Prostate gland (tissue), 2 donors: Measurements from ENCODE around the gene KCNQ1. TPM values are rescaled to one million over a fixed set of nuclear protein-coding genes. Genes with fewer than 3 reads are reported as not detected.
A peak's percentile ranks its signal among the peaks of the same experiment; 100 is the strongest.

Experiments used
- DNase-seq: peaks from one replicate; pipeline ENCODE4 v3.0.0-alpha.2; 2019; ENCODE audit warnings: low spot score
- H3K27ac ChIP-seq, 2 donors: fragments of 200-600 bp; sonication (generic); 2 replicates each; pipeline ENCODE4 v1.5.1; 2017 to 2019
- H3K27me3 ChIP-seq: fragments of 200-600 bp; sonication (generic); replicated peaks from 2 replicates; pipeline ENCODE4 v1.5.1; 2019; ENCODE audit not compliant: insufficient read depth
- H3K36me3 ChIP-seq, 2 donors: fragments of 200-600 bp; sonication (generic); 1 replicate in 1 of 2; 2 replicates in 1 of 2; pipeline versions ENCODE4 v1.5.1 to v1.8.1; 2017 to 2019
- H3K4me1 ChIP-seq: fragments of 200-600 bp; sonication (generic); replicated peaks from 2 replicates; pipeline ENCODE4 v1.5.1; 2019
- H3K4me3 ChIP-seq, 2 donors: fragments of 200-600 bp; sonication (generic); 2 replicates each; pipeline ENCODE4 v1.5.1; 2017 to 2019
- H3K9me3 ChIP-seq: fragments of 200-600 bp; sonication (generic); 2 replicates; pipeline ENCODE4 v1.5.1; 2017
- POLR2A ChIP-seq: fragments of 450-650 bp; IDR thresholded peaks from one replicate; pipeline ENCODE4 v1.6.1; 2016; ENCODE audit warnings: antibody characterized with exemption, mild to moderate bottlenecking
- POLR2AphosphoS5 ChIP-seq: sonication (generic); formaldehyde crosslinking; IDR thresholded peaks from one replicate; pipeline ENCODE4 v1.6.1; 2017; ENCODE audit warnings: antibody characterized with exemption
- WGBS: methylation state at CpG from one replicate; pipeline ENCODE4 v1.1.5; 2018; 5-methylcytosine and 5-hydroxymethylcytosine counted together
- intact Hi-C: fragments of 100-400 bp; cut with DNase I; formaldehyde crosslinking; loops from one replicate; pipeline ENCODE4 v1.14.2; 2022
- total RNA-seq, 2 donors: library from RNA; depleted of rRNA; stranded (reverse); fragments of >200 nt; gene quantifications; one replicate each; pipeline ENCODE4 v1.1.0, GENCODE V29; 2016
- TF ChIP-seq, protein P1 (sequence below), 4 experiments: fragments of 200-600 bp in 2 of 4; fragments of 450-650 bp in 2 of 4; sonication (generic) in 2 of 4; IDR thresholded peaks; 1 replicate in 3 of 4; 2 replicates in 1 of 4; pipeline ENCODE4 v1.5.1; 2016 to 2019; ENCODE audit warnings: antibody characterized with exemption in 4 of 4, mild to moderate bottlenecking in 2 of 4, moderate library complexity in 2 of 4

The KCNQ1 gene
- total RNA-seq, 2 donors from 2014 or later = 10.0 to 33.8 TPM

DNA sequence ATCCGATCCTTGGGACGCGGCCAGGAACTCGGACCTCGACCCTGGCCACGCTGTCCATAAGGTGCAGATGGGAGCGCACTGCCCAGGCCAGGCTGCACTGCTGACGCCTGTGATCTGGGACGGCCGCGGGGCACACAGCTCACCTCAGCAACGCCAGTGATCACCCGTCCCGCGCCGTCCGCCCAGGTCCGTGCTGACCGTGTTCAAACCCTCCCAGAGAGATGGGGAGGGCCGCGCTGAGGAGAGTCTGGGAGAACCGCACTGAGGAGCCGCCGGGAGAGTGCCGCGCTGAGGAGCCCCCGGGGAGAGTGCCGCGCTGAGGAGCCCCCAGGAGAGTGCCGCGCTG, 254.3 kb downstream of the KCNQ1 start:
- DNase-seq = no peak
- intact Hi-C loops = no loop called here

DNA sequence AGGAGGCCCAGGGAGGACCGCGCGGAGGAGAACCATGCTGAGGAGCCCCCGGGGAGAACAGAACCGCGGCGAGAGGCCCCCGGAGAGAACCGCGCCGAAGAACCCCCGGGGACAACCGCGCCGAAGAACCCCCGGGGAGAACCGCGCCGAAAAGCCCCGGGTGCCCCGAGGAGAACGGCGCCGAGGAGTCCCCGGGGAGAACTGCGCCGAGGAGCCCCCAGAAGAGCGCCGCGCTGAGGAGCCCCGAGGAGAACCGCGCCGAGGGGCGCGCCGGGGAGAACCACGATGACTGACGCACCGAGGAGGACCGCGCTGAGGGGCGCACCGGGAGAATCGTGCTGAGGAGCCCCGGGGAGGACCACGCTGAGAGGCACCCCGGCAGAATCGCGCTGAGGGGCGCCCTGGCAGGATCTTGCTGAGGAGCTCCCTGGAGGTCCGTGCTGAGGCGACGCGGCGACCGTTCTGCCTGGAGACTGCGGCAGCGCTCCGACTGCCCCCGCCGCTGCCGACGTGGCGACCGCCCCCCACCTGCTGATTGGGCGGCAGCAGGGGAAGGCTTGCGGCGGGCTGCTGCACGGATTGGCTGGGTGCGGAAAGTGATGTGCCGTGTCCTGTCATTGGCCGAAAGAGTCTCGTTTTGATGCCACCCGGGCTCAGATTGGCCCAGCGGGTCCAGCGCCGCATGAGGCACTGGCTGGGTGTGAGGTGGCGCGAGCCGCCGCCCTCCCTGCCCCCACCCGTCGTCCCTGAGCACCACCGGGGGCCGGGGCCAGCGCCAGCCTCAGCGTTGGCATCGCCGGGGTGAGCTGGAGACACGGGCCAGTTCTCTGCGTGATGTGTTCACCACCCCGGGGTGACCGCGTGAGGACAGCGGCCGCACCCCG, 255.0 kb downstream of the KCNQ1 start, which contains the start of gene KCNQ1OT1:
Gene KCNQ1OT1, minus strand, starts transcription at position 464 of the 884 bp plus-strand sequence.
- no peaks in the 10 kb centered on the region for H3K4me1 ChIP-seq
- intact Hi-C loops = loop anchor here (2.0 to 5.0 kb wide), 2 partner anchors 128 to 185 kb away; partner anchors contain the start of gene CDKN1C
- DNase-seq = peak; percentile 89
- peak within 1 kb of the TSS; percentile 80 to 84 for H3K27ac ChIP-seq
- H3K9me3 ChIP-seq = no peaks in the 10 kb centered on the region
- no peaks in the 10 kb centered on the region for H3K27me3 ChIP-seq
- H3K36me3 ChIP-seq = no peaks in the 10 kb centered on the region
- TF ChIP-seq POLR2A (peak; percentile 93), POLR2AphosphoS5 (peak; percentile 92)
- TF ChIP-seq, protein P1, sequence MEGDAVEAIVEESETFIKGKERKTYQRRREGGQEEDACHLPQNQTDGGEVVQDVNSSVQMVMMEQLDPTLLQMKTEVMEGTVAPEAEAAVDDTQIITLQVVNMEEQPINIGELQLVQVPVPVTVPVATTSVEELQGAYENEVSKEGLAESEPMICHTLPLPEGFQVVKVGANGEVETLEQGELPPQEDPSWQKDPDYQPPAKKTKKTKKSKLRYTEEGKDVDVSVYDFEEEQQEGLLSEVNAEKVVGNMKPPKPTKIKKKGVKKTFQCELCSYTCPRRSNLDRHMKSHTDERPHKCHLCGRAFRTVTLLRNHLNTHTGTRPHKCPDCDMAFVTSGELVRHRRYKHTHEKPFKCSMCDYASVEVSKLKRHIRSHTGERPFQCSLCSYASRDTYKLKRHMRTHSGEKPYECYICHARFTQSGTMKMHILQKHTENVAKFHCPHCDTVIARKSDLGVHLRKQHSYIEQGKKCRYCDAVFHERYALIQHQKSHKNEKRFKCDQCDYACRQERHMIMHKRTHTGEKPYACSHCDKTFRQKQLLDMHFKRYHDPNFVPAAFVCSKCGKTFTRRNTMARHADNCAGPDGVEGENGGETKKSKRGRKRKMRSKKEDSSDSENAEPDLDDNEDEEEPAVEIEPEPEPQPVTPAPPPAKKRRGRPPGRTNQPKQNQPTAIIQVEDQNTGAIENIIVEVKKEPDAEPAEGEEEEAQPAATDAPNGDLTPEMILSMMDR (IDR thresholded peaks at IDR 0.05) = no peak
- 44% methylated on average over 98 of the region's 98 CpGs for WGBS
- peak within 1 kb of the TSS; percentile 60 to 61 for H3K4me3 ChIP-seq

More for the DNA sequence above, 254.3 kb downstream of the KCNQ1 start:
- Histone ChIP-seq H3K27ac (peak overlapping the region; percentile 71), H3K4me3 (peak overlapping the region; percentile 60 to 61), H3K27me3 (no peaks in the 10 kb centered on the region), H3K4me1 (no peaks in the 10 kb centered on the region), H3K36me3 (no peaks in the 10 kb centered on the region), H3K9me3 (no peaks in the 10 kb centered on the region)
- TF ChIP-seq POLR2AphosphoS5 (no peak), POLR2A (no peak)
- TF ChIP-seq, protein P1 (IDR thresholded peaks at IDR 0.05) = no peak
- WGBS = 59% methylated on average over 31 of the region's 31 CpGs

DNA sequence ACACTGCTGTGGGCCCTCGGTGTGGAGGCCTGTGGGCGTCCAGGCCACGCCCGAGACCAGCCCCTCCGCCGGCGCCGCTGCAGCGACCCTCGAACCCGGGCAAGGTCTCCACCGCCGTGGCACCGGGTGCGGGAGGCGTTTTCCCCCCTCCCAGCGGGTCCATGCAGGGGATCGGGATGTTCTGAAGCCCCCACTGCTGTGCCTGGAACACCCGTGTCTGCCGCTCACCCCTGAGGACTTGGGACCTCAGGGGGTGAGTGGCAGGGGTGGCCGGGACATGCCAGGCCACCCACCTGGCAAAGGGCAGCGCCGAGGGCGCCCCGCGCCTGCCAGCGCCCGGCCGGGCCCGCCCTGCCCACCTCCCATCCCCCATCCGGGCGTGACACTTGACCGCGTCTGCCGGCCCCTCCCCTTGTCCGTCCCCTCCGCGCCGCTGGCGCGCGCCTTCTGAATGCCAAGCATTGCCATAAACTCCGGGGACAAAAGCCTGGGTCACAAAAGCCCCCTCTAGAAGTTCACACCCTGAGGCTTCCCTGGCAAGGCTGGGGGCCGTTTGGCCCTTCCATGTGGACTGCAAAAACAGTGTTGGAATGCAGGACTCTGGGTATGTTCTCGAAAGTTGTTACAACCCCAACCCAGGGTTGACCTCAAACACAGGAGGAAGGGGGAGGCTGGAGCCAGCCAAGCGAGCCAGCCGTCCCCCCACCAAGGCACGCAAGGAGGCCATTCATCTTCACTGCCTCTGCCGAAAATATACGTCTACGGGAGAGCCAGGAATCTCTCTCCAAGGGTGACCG, 255.8 kb downstream of the KCNQ1 start:
- H3K4me1 ChIP-seq = no peaks in the 10 kb centered on the region
- H3K9me3 ChIP-seq = no peaks in the 10 kb centered on the region
- H3K27me3 ChIP-seq = no peaks in the 10 kb centered on the region
- 57% methylated on average over 37 of the region's 52 CpGs for WGBS
- DNase-seq = peak; percentile 42
- peak overlapping the region; percentile 80 to 84 for H3K27ac ChIP-seq
- peak overlapping the region; percentile 60 to 61 for H3K4me3 ChIP-seq
- TF ChIP-seq, protein P1 (IDR thresholded peaks at IDR 0.05) = no peak
- TF ChIP-seq POLR2A = peak; percentile 47
- H3K36me3 ChIP-seq = no peaks in the 10 kb centered on the region
- intact Hi-C loops = loop anchor here (2.0 to 5.0 kb wide), 2 partner anchors 127 to 184 kb away; partner anchors contain the start of gene CDKN1C

DNA sequence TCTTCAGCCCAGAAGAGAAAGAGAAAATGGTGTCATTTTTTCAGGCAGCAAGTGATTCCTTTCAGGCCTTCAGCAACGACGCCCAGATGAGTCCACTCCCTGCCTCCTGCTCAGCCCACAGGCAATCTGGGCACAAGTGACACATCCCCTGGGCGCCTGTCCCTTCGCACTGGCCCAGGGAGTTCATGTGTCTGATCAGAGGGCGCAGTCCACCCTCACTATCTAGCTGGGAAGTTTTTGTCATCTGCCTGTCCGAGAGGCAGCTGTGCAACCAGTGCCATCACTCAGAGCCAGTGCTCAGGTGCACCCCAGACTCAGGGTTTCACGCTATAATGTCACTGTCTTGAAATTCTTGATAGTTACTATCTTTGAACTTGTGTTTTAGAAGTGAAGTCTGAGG, 256.4 kb downstream of the KCNQ1 start:
- Histone ChIP-seq H3K4me1 (no peaks in the 10 kb centered on the region), H3K36me3 (no peaks in the 10 kb centered on the region), H3K27ac (peak overlapping the region; percentile 80 to 84), H3K9me3 (no peaks in the 10 kb centered on the region), H3K4me3 (no peak overlapping the region), H3K27me3 (no peaks in the 10 kb centered on the region)
- no peak for DNase-seq
- intact Hi-C loops = loop anchor here (2.0 to 5.0 kb wide), 2 partner anchors 126 to 184 kb away; partner anchors contain the start of gene CDKN1C
- 89% methylated on average over 7 of the region's 7 CpGs for WGBS
- no peak for TF ChIP-seq POLR2A
- no peak for TF ChIP-seq POLR2AphosphoS5
- TF ChIP-seq, protein P1 (IDR thresholded peaks at IDR 0.05) = no peak
